Inflammatory macrophage treated with lipopolysaccharide for 4 hours (primary cell): ENCODE data around the gene PAN3.

Experiments
- DNase-seq: peaks from one replicate; pipeline ENCODE4 v3.0.0-alpha.2; 2020

Gene PAN3

GRCh38 chr13:28229522-28230411 is 91.4 kb downstream of the PAN3 start:
- DNase-seq = no peak

- DNase-seq = no peak
Observed at GRCh38 chr13:28231642-28232041, 93.3 kb downstream of the PAN3 start.

GRCh38 chr13:28237944-28238343 is 99.6 kb downstream of the PAN3 start:
- no peak for DNase-seq

- DNase-seq = peak; percentile 41
Observed at GRCh38 chr13:28239374-28239773, 101.0 kb downstream of the PAN3 start.

- no peak for DNase-seq
Observed at GRCh38 chr13:28245465-28245864, 107.1 kb downstream of the PAN3 start.

GRCh38 chr13:28246891-28247290 is 108.5 kb downstream of the PAN3 start:
- peak; percentile 30 for DNase-seq

- DNase-seq = peak; percentile 19
Observed at GRCh38 chr13:28248080-28248479, 109.7 kb downstream of the PAN3 start.

GRCh38 chr13:28250542-28250941 is 112.2 kb downstream of the PAN3 start:
- no peak for DNase-seq

GRCh38 chr13:28251466-28251865 is 113.1 kb downstream of the PAN3 start:
- DNase-seq = peak; percentile 78

GRCh38 chr13:28252547-28252946 is 114.2 kb downstream of the PAN3 start:
- DNase-seq = no peak

- DNase-seq = no peak
Observed at GRCh38 chr13:28257305-28257704, 119.0 kb downstream of the PAN3 start.

GRCh38 chr13:28258417-28258816 is 120.1 kb downstream of the PAN3 start:
- no peak for DNase-seq

- DNase-seq = peak; percentile 8
Observed at GRCh38 chr13:28267497-28267896, 129.2 kb downstream of the PAN3 start.

GRCh38 chr13:28268800-28269223 is 130.5 kb downstream of the PAN3 start:
- DNase-seq = peak; percentile 87

GRCh38 chr13:28271056-28271840 is 132.9 kb downstream of the PAN3 start:
- peak; percentile 54 for DNase-seq

- no peak for DNase-seq
Observed at GRCh38 chr13:28273919-28274318, 135.6 kb downstream of the PAN3 start.

GRCh38 chr13:28282451-28282850 is 144.1 kb downstream of the PAN3 start:
- peak; percentile 18 for DNase-seq

- DNase-seq = no peak
Observed at GRCh38 chr13:28283600-28283999, 145.3 kb downstream of the PAN3 start.

- no peak for DNase-seq
Observed at GRCh38 chr13:28286263-28286662, 147.9 kb downstream of the PAN3 start.

GRCh38 chr13:28297341-28297740 is 159.0 kb downstream of the PAN3 start:
- DNase-seq = no peak

- DNase-seq = no peak
Observed at GRCh38 chr13:28299916-28300315, 161.6 kb downstream of the PAN3 start.

GRCh38 chr13:28301839-28302238 is 163.5 kb downstream of the PAN3 start:
- DNase-seq = no peak

GRCh38 chr13:28306325-28306724 is 168.0 kb downstream of the PAN3 start:
- DNase-seq = no peak

- peak; percentile 42 for DNase-seq
Observed at GRCh38 chr13:28313579-28313978, 175.2 kb downstream of the PAN3 start.
